SIG-M5 treated with dmso at 0.1 percent for 504 hours (cell line): Measurements from ENCODE around the gene PEF1.

Experiments used
- DNase-seq: peaks from one replicate; lab custom pipeline; 2025; ENCODE audit not compliant: unreplicated experiment; lab: John Stamatoyannopoulos, UW

The PEF1 gene

GRCh38 chr1:31655756-31656155, 11.1 kb upstream of the PEF1 start:
- no peak for DNase-seq

GRCh38 chr1:31655104-31655503, 10.4 kb upstream of the PEF1 start:
- DNase-seq: no peak

- DNase-seq: no peak
Measured at GRCh38 chr1:31654474-31654776, 9.7 kb upstream of the PEF1 start.

GRCh38 chr1:31653717-31654473, 9.2 kb upstream of the PEF1 start:
- DNase-seq: no peak

GRCh38 chr1:31652891-31653499, 8.3 kb upstream of the PEF1 start:
- DNase-seq: no peak

GRCh38 chr1:31651766-31652165, 7.1 kb upstream of the PEF1 start:
- DNase-seq: no peak

GRCh38 chr1:31651089-31651420, 6.4 kb upstream of the PEF1 start:
- no peak for DNase-seq

GRCh38 chr1:31650161-31651088, 5.7 kb upstream of the PEF1 start:
- no peak for DNase-seq

- no peak for DNase-seq
Measured at GRCh38 chr1:31648641-31649357, 4.1 kb upstream of the PEF1 start.

- DNase-seq: no peak
Measured at GRCh38 chr1:31648190-31648589, 3.5 kb upstream of the PEF1 start.

GRCh38 chr1:31647106-31647505, 2.4 kb upstream of the PEF1 start:
- no peak for DNase-seq

- DNase-seq: no peak
Measured at GRCh38 chr1:31646259-31646960, 1.7 kb upstream of the PEF1 start.

- DNase-seq: no peak
Measured at GRCh38 chr1:31645274-31645568, 545 bp upstream of the PEF1 start.

- DNase-seq: no peak
Measured at GRCh38 chr1:31643976-31644559, 608 bp downstream of the PEF1 start.

- DNase-seq: no peak
Measured at GRCh38 chr1:31642897-31643296, 1.8 kb downstream of the PEF1 start.

GRCh38 chr1:31642366-31642765, 2.3 kb downstream of the PEF1 start:
- DNase-seq: no peak

GRCh38 chr1:31640964-31641363, 3.7 kb downstream of the PEF1 start:
- DNase-seq: no peak

GRCh38 chr1:31640179-31640578, 4.5 kb downstream of the PEF1 start:
- no peak for DNase-seq

GRCh38 chr1:31639543-31639942, 5.1 kb downstream of the PEF1 start:
- DNase-seq: peak; percentile 90

GRCh38 chr1:31637915-31638673, 6.6 kb downstream of the PEF1 start:
- DNase-seq: no peak
